Neural progenitor cell (in vitro differentiated cells): Measurements from ENCODE around the gene OR6M1.

Source experiments
- CTCF ChIP-seq: fragments of 200-600 bp; sonication (generic); IDR thresholded peaks from 2 replicates; pipeline ENCODE4 v1.5.1; 2017; ENCODE audit warnings: antibody characterized with exemption, mild to moderate bottlenecking
- EZH2 ChIP-seq: fragments of 200-600 bp; sonication (generic); IDR thresholded peaks from 2 replicates; pipeline ENCODE4 v1.6.1; 2017; ENCODE audit warnings: antibody characterized with exemption, mild to moderate bottlenecking, moderate library complexity
- EZH2phosphoT487 ChIP-seq: fragments of 200-600 bp; sonication (generic); IDR thresholded peaks from 2 replicates; pipeline ENCODE4 v1.6.1; 2017; ENCODE audit warnings: antibody characterized with exemption

- TF ChIP-seq CTCF (no peak), EZH2phosphoT487 (no peak), EZH2 (no peak)
Observed at GRCh38 chr11:123853038-123853437, 46.9 kb upstream of the OR6M1 start.
